Neural cell (in vitro differentiated cells): ENCODE results near the gene ALB. TPM values are rescaled to one million over a fixed set of nuclear protein-coding genes. Genes with fewer than 3 reads are reported as not detected.

Experiments used
- H2AFZ ChIP-seq: fragments of 200-600, 300-800 bp; sonication (generic), shearing (Covaris generic); 2 replicates; pipeline ENCODE4 v1.6.0; 2014; ENCODE audit warnings: low read depth, mild to moderate bottlenecking, antibody characterized with exemption, low read length, moderate library complexity
- H3F3A ChIP-seq: fragments of 200-600 bp; shearing (Covaris generic); 2 replicates; pipeline ENCODE4 v1.6.1; 2016; ENCODE audit warnings: mild to moderate bottlenecking, moderate library complexity, mixed read lengths, antibody characterized with exemption, low read length; ENCODE audit not compliant: insufficient read depth, poor library complexity, severe bottlenecking
- H3K27ac ChIP-seq: fragments of 200-600, 300-800 bp; sonication (generic), shearing (Covaris generic); 2 replicates; pipeline ENCODE4 v1.5.1; 2014; ENCODE audit warnings: mild to moderate bottlenecking, low read length, moderate library complexity
- H3K27me3 ChIP-seq: fragments of 300-800, 200-600 bp; sonication (generic), shearing (Covaris generic); 2 replicates; pipeline ENCODE4 v1.6.0; 2014; ENCODE audit warnings: mild to moderate bottlenecking, low read depth, low read length, moderate library complexity; ENCODE audit not compliant: insufficient read depth
- H3K36me3 ChIP-seq: fragments of 300-800, 200-600 bp; sonication (generic), shearing (Covaris generic); 2 replicates; pipeline ENCODE4 v1.5.1; 2014; ENCODE audit warnings: mild to moderate bottlenecking, antibody characterized with exemption, low read length, moderate library complexity; ENCODE audit not compliant: insufficient read depth
- H3K4me2 ChIP-seq: fragments of 300-800, 200-600 bp; sonication (generic), shearing (Covaris generic); 2 replicates; pipeline ENCODE4 v1.6.0; 2014; ENCODE audit warnings: mild to moderate bottlenecking, low read length
- H3K4me3 ChIP-seq: fragments of 300-800, 200-600 bp; sonication (generic), shearing (Covaris generic); 2 replicates; pipeline ENCODE4 v1.5.1; 2014; ENCODE audit warnings: mild to moderate bottlenecking, low read length, moderate library complexity
- H3K79me2 ChIP-seq: fragments of 200-600 bp; shearing (Covaris generic); replicated peaks from 2 replicates; pipeline ENCODE4 v1.6.0; 2014; ENCODE audit warnings: mild to moderate bottlenecking, low read length, moderate library complexity; ENCODE audit not compliant: insufficient read depth
- H3K9ac ChIP-seq: fragments of 300-800, 200-600 bp; sonication (generic), shearing (Covaris generic); 2 replicates; pipeline ENCODE4 v1.6.1; 2016; ENCODE audit warnings: mild to moderate bottlenecking, low read length, mixed read lengths
- H3K9me2 ChIP-seq: fragments of 200-600 bp; shearing (Covaris generic); 2 replicates; pipeline ENCODE4 v1.6.1; 2016; ENCODE audit warnings: mild to moderate bottlenecking, low read length, mixed read lengths; ENCODE audit not compliant: insufficient read depth
- H3K9me3 ChIP-seq: fragments of 200-600, 300-800 bp; sonication (generic), shearing (Covaris generic); 2 replicates; pipeline ENCODE4 v1.6.1; 2016; ENCODE audit warnings: mild to moderate bottlenecking, mixed run types, low read length, moderate library complexity, mixed read lengths
- H4K20me1 ChIP-seq: fragments of 200-600 bp; shearing (Covaris generic); 2 replicates; pipeline ENCODE4 v1.6.1; 2016; ENCODE audit warnings: mild to moderate bottlenecking, mixed run types; ENCODE audit not compliant: insufficient read depth
- EP300 ChIP-seq: fragments of 450-650 bp; conservative IDR thresholded peaks from 2 replicates; pipeline ENCODE4 v1.6.1; 2014; ENCODE audit warnings: antibody characterized with exemption, mild to moderate bottlenecking, moderate library complexity; ENCODE audit not compliant: poor library complexity, severe bottlenecking
- EZH2 ChIP-seq: fragments of 200-600, 300-800 bp; shearing (Covaris generic), sonication (generic); IDR thresholded peaks from 2 replicates; pipeline ENCODE4 v1.6.1; 2014; ENCODE audit warnings: antibody characterized with exemption, low read length, borderline replicate concordance, mild to moderate bottlenecking; ENCODE audit not compliant: insufficient read depth, poor library complexity, severe bottlenecking
- MXI1 ChIP-seq: fragments of 450-650 bp; conservative IDR thresholded peaks from 2 replicates; pipeline ENCODE4 v1.6.1; 2014; ENCODE audit warnings: antibody characterized with exemption, mild to moderate bottlenecking; ENCODE audit not compliant: poor library complexity, severe bottlenecking
- POLR2AphosphoS5 ChIP-seq: IDR thresholded peaks from 2 replicates; pipeline ENCODE4 v1.6.1; 2012
- RAD21 ChIP-seq: fragments of 450-650 bp; conservative IDR thresholded peaks from 2 replicates; pipeline ENCODE4 v1.6.1; 2014; ENCODE audit warnings: antibody characterized with exemption, mild to moderate bottlenecking, moderate library complexity
- SMC3 ChIP-seq: fragments of 450-650 bp; conservative IDR thresholded peaks from 2 replicates; pipeline ENCODE4 v1.6.1; 2014; ENCODE audit warnings: antibody characterized with exemption, mild to moderate bottlenecking, moderate library complexity; ENCODE audit not compliant: poor library complexity
- TAF1 ChIP-seq: IDR thresholded peaks from 2 replicates; pipeline ENCODE4 v1.6.1; 2012; ENCODE audit warnings: low read depth
- polyA plus RNA-seq: library from polyadenylated mRNA; depleted of rRNA; stranded (reverse); fragments of >200 nt; gene quantifications from 2 replicates; pipeline ENCODE4 v1.2.3, GENCODE V29; 2014
- TF ChIP-seq, protein P1 (sequence below): IDR thresholded peaks from 2 replicates; pipeline ENCODE4 v1.6.1; 2012; ENCODE audit warnings: borderline replicate concordance
- TF ChIP-seq, protein P2 (sequence below): fragments of 450-650 bp; IDR thresholded peaks from 2 replicates; pipeline ENCODE4 v1.5.1; 2014; ENCODE audit warnings: antibody characterized with exemption, mild to moderate bottlenecking, moderate library complexity; ENCODE audit not compliant: poor library complexity, severe bottlenecking

ALB gene
- polyA plus RNA-seq, 1 donor from 2014 or later, result 3.4 TPM

DNA sequence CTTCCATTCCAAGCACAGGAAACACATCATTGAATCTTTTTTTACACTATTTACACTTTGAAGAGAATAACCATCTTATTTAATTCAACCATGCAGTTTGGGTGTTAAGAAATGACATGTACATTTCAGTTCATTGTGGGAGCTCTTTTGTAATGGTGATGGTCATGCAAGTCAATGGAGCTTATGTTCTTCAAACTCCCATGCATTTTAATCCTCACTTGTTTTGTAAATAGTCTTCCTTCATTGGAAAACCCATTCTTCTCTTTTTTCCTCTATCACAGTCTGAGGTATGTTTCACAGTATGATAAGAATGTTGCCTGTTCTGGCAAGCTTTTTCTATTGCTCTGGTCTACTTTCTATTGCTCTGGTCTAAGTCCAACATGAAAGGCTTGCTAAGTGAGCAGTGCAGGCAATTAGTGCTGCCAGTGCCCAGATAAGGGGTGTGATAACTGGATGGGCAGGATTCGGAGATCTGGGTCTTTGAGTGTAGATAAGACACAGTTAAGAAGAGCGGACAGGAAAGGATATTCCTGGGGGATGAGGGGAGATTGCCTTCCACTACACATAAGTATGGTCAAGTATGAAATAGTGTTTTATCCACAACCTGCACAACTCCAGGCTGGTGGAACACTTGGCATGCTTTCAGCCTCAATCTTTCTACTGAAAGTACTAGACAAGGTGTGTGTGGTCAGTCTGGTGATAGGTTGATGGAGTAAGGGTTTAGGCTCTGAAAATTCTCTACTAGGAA, 49.0 kb downstream of the ALB start:
- H3K4me2 ChIP-seq, result no peak overlapping the region
- no peak overlapping the region for H3K4me3 ChIP-seq
- H3F3A ChIP-seq, result no peaks in the 10 kb centered on the region
- no peaks in the 10 kb centered on the region for H4K20me1 ChIP-seq
- H2AFZ ChIP-seq, result no peak overlapping the region
- H3K79me2 ChIP-seq, result no peaks in the 10 kb centered on the region
- H3K36me3 ChIP-seq, result no peaks in the 10 kb centered on the region
- H3K9ac ChIP-seq, result no peak overlapping the region
- peaks cover 25% of the 10 kb centered on the region for H3K27me3 ChIP-seq
- no peaks in the 10 kb centered on the region for H3K9me2 ChIP-seq
- TF ChIP-seq TAF1 (no peak), SMC3 (no peak)
- H3K27ac ChIP-seq, result no peak overlapping the region
- no peaks in the 10 kb centered on the region for H3K9me3 ChIP-seq

DNA sequence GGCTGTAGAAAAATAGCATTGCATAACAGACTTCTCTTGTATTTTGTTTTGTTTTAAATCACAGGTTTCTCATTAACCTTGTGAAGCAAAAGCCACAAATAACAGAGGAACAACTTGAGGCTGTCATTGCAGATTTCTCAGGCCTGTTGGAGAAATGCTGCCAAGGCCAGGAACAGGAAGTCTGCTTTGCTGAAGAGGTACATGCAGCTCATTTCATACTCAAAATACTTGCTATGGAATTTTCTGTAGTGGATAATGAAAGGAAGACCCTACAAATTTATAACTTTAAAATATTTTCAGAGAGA, 49.6 kb downstream of the ALB start:
- TF ChIP-seq, protein P1, sequence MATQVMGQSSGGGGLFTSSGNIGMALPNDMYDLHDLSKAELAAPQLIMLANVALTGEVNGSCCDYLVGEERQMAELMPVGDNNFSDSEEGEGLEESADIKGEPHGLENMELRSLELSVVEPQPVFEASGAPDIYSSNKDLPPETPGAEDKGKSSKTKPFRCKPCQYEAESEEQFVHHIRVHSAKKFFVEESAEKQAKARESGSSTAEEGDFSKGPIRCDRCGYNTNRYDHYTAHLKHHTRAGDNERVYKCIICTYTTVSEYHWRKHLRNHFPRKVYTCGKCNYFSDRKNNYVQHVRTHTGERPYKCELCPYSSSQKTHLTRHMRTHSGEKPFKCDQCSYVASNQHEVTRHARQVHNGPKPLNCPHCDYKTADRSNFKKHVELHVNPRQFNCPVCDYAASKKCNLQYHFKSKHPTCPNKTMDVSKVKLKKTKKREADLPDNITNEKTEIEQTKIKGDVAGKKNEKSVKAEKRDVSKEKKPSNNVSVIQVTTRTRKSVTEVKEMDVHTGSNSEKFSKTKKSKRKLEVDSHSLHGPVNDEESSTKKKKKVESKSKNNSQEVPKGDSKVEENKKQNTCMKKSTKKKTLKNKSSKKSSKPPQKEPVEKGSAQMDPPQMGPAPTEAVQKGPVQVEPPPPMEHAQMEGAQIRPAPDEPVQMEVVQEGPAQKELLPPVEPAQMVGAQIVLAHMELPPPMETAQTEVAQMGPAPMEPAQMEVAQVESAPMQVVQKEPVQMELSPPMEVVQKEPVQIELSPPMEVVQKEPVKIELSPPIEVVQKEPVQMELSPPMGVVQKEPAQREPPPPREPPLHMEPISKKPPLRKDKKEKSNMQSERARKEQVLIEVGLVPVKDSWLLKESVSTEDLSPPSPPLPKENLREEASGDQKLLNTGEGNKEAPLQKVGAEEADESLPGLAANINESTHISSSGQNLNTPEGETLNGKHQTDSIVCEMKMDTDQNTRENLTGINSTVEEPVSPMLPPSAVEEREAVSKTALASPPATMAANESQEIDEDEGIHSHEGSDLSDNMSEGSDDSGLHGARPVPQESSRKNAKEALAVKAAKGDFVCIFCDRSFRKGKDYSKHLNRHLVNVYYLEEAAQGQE, result no peak
- TF ChIP-seq RAD21 (no peak), EP300 (no peak)
- Histone ChIP-seq H3K36me3 (no peaks in the 10 kb centered on the region), H3K4me3 (no peak overlapping the region), H3K4me2 (no peak overlapping the region), H3K9me3 (no peaks in the 10 kb centered on the region), H3F3A (no peaks in the 10 kb centered on the region), H3K27me3 (peaks cover 21% of the 10 kb centered on the region), H3K79me2 (no peaks in the 10 kb centered on the region), H3K9me2 (no peaks in the 10 kb centered on the region), H3K9ac (no peak overlapping the region), H2AFZ (no peak overlapping the region), H4K20me1 (no peaks in the 10 kb centered on the region), H3K27ac (no peak overlapping the region)

DNA sequence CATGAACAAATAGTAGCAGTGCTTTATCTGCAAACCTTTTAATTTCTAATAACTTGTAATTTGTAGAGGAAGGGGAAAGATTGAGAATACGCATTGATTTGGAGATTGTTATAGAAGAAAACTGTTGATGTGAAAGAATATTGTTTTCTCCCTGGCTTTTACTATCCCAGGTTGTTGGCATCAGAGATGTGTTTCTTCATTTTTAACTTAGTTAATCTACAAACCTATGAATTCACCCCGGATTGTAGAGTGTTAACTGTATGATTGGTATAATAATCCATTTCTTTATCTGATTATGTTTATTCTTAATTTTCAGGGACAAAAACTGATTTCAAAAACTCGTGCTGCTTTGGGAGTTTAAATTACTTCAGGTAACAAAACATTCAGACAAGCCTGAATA, 50.8 kb downstream of the ALB start:
- TF ChIP-seq MXI1, result no peak
- TF ChIP-seq TAF1, result no peak
- TF ChIP-seq, protein P2, sequence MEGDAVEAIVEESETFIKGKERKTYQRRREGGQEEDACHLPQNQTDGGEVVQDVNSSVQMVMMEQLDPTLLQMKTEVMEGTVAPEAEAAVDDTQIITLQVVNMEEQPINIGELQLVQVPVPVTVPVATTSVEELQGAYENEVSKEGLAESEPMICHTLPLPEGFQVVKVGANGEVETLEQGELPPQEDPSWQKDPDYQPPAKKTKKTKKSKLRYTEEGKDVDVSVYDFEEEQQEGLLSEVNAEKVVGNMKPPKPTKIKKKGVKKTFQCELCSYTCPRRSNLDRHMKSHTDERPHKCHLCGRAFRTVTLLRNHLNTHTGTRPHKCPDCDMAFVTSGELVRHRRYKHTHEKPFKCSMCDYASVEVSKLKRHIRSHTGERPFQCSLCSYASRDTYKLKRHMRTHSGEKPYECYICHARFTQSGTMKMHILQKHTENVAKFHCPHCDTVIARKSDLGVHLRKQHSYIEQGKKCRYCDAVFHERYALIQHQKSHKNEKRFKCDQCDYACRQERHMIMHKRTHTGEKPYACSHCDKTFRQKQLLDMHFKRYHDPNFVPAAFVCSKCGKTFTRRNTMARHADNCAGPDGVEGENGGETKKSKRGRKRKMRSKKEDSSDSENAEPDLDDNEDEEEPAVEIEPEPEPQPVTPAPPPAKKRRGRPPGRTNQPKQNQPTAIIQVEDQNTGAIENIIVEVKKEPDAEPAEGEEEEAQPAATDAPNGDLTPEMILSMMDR, result no peak
- no peak for TF ChIP-seq SMC3
- no peak for TF ChIP-seq POLR2AphosphoS5
- TF ChIP-seq RAD21, result no peak
- TF ChIP-seq, protein P1, result no peak
- TF ChIP-seq EZH2, result no peak
- TF ChIP-seq EP300, result no peak
- Histone ChIP-seq H3K36me3 (no peaks in the 10 kb centered on the region), H3K4me2 (no peak overlapping the region), H3K9me2 (no peaks in the 10 kb centered on the region), H3K9ac (no peak overlapping the region), H3K27ac (no peak overlapping the region), H3K79me2 (no peaks in the 10 kb centered on the region), H2AFZ (no peak overlapping the region), H3K4me3 (no peak overlapping the region), H3K9me3 (no peaks in the 10 kb centered on the region), H3F3A (no peaks in the 10 kb centered on the region), H3K27me3 (peaks cover 13% of the 10 kb centered on the region), H4K20me1 (no peaks in the 10 kb centered on the region)
